HepG2 (cell line): ENCODE results near the gene FOXA1. TPM values are rescaled to one million over a fixed set of nuclear protein-coding genes. Genes with fewer than 3 reads are reported as not detected.
A peak's percentile ranks its signal among the peaks of the same experiment; 100 is the strongest.

Experiments used
- AGO2 ChIP-seq: fragments of 200-400 bp; formaldehyde crosslinking; optimal IDR thresholded peaks from 2 replicates; pipeline ENCODE3; 2017; ENCODE audit warnings: mild to moderate bottlenecking, low read depth, low read length, moderate library complexity
- E2F1 ChIP-seq: sonication (generic); formaldehyde crosslinking; IDR thresholded peaks from 2 replicates; pipeline ENCODE4 v1.5.0; 2020; ENCODE audit warnings: missing genetic modification reagents
- ELF1 ChIP-seq: sonication (generic); formaldehyde crosslinking; IDR thresholded peaks from 2 replicates; pipeline ENCODE4 v1.4.0; 2020; ENCODE audit warnings: missing genetic modification reagents
- EZH2 ChIP-seq: conservative IDR thresholded peaks from 2 replicates; pipeline ENCODE4 v1.6.1; 2012; ENCODE audit warnings: mild to moderate bottlenecking, low read depth, low read length, moderate library complexity
- HINFP ChIP-seq: sonication (generic); formaldehyde crosslinking; IDR thresholded peaks from 2 replicates; pipeline ENCODE4 v1.4.0; 2020; ENCODE audit warnings: low read depth, mild to moderate bottlenecking, missing genetic modification reagents
- HNRNPK ChIP-seq: fragments of 200-400 bp; formaldehyde crosslinking; IDR thresholded peaks from 2 replicates; pipeline ENCODE4 v1.6.1; 2018; ENCODE audit warnings: low read length, low read depth, moderate library complexity, mild to moderate bottlenecking; ENCODE audit not compliant: poor library complexity, severe bottlenecking
- IRX3 ChIP-seq: sonication (generic); formaldehyde crosslinking; IDR thresholded peaks from 2 replicates; pipeline ENCODE4 v1.8.1; 2023; ENCODE audit warnings: mild to moderate bottlenecking, low read depth, missing genetic modification reagents, borderline replicate concordance
- ISX ChIP-seq: sonication (generic); formaldehyde crosslinking; conservative IDR thresholded peaks from 2 replicates; pipeline ENCODE4 v1.5.0; 2020; ENCODE audit warnings: missing genetic modification reagents
- KMT2A ChIP-seq: sonication (generic); formaldehyde crosslinking; IDR thresholded peaks from 2 replicates; pipeline ENCODE4 v1.4.0; 2020; ENCODE audit warnings: missing genetic modification reagents
- MAFF ChIP-seq: IDR thresholded peaks from 2 replicates; pipeline ENCODE4 v1.6.1; 2011; ENCODE audit warnings: low read depth, low read length, improper control_type of control experiment
- MEF2D ChIP-seq: sonication (generic); formaldehyde crosslinking; IDR thresholded peaks from 2 replicates; pipeline ENCODE4 v1.5.1; 2020; ENCODE audit warnings: mild to moderate bottlenecking, missing genetic modification reagents
- NFE2 ChIP-seq: sonication (generic); formaldehyde crosslinking; IDR thresholded peaks from 2 replicates; pipeline ENCODE4 v1.4.0; 2020; ENCODE audit warnings: missing genetic modification reagents
- PHF5A ChIP-seq: IDR thresholded peaks from one replicate; pipeline ENCODE4 v1.6.1; 2018; ENCODE audit warnings: low read depth, missing genetic modification reagents; ENCODE audit not compliant: unreplicated experiment
- POGK ChIP-seq: sonication (generic); formaldehyde crosslinking; conservative IDR thresholded peaks from 2 replicates; pipeline ENCODE4 v1.8.0; 2022; ENCODE audit warnings: mild to moderate bottlenecking, moderate library complexity, missing genetic modification reagents
- STAT5B ChIP-seq: sonication (generic); formaldehyde crosslinking; IDR thresholded peaks from 2 replicates; pipeline ENCODE4 v1.4.0; 2020; ENCODE audit warnings: missing genetic modification reagents
- TFE3 ChIP-seq: IDR thresholded peaks from 2 replicates; pipeline ENCODE4 v1.6.1; 2016
- TGIF2 ChIP-seq: IDR thresholded peaks from 2 replicates; pipeline ENCODE4 v1.6.1; 2016; ENCODE audit warnings: control low read depth, missing compliant biosample characterization
- WIZ ChIP-seq: sonication (generic); formaldehyde crosslinking; IDR thresholded peaks from 2 replicates; pipeline ENCODE4 v1.5.1; 2020; ENCODE audit warnings: mild to moderate bottlenecking, missing genetic modification reagents
- ZBTB7A ChIP-seq: sonication (generic); formaldehyde crosslinking; IDR thresholded peaks from 2 replicates; pipeline ENCODE4 v1.8.0; 2022; ENCODE audit warnings: mild to moderate bottlenecking, missing genetic modification reagents
- ZNF354B ChIP-seq: sonication (generic); formaldehyde crosslinking; IDR thresholded peaks from 2 replicates; pipeline ENCODE4 v1.8.0; 2022; ENCODE audit warnings: mild to moderate bottlenecking, missing genetic modification reagents
- ZNF543 ChIP-seq: sonication (generic); formaldehyde crosslinking; IDR thresholded peaks from 2 replicates; pipeline ENCODE4 v1.4.0; 2020; ENCODE audit warnings: mild to moderate bottlenecking, missing genetic modification reagents
- ZNF550 ChIP-seq: sonication (generic); formaldehyde crosslinking; IDR thresholded peaks from 2 replicates; pipeline ENCODE4 v1.4.0; 2020; ENCODE audit warnings: mild to moderate bottlenecking, missing genetic modification reagents, borderline replicate concordance
- ZNF75D ChIP-seq: sonication (generic); formaldehyde crosslinking; IDR thresholded peaks from 2 replicates; pipeline ENCODE4 v1.8.1; 2023; ENCODE audit warnings: missing genetic modification reagents, mild to moderate bottlenecking, borderline replicate concordance
- polyA plus RNA-seq, 8 experiments: library from polyadenylated mRNA; depleted of rRNA in 3 of 8; stranded (reverse) in 7 of 8; unstranded in 1 of 8; fragments of >200 nt; fragmentation: Illumina TruSeq in 4 of 8; extraction: Trizol in 4 of 8; gene quantifications; 2 replicates each; pipeline versions ENCODE4 v1.2.1 to v1.2.3, GENCODE V29; 2011 to 2016; ENCODE audit warnings: low read depth in 4 of 8, missing spikeins in 1 of 8, mixed read lengths in 1 of 8; ENCODE audit not compliant: insufficient read depth in 1 of 8
- total RNA-seq, 5 experiments: library from RNA; depleted of rRNA; stranded (reverse); fragments of >200 nt; fragmentation: Illumina TruSeq; extraction: Trizol; gene quantifications; 2 replicates each; pipeline ENCODE4 v1.2.3, GENCODE V29; 2016; ENCODE audit warnings: low read depth in 1 of 5

FOXA1 gene
- total and polyA plus RNA-seq, 2 of the 13 experiments (the other 11 are each of a cell fraction or from before 2014, with no cell fraction given) = 43.4 to 58.6 TPM

- peak; percentile 86; the same call in 1 of the 2 replicates for TF ChIP-seq KMT2A (CRISPR knock-in tag)
- peak; percentile 40; the same call in 1 of the 2 replicates for TF ChIP-seq ZNF543 (CRISPR knock-in tag)
- TF ChIP-seq ISX = no peak
- no peak for TF ChIP-seq WIZ (CRISPR knock-in tag)
- TF ChIP-seq TFE3 = peak; percentile 42; the same call in 1 of the 2 replicates
- TF ChIP-seq NFE2 (CRISPR knock-in tag) = no peak
- TF ChIP-seq ELF1 = no peak
- peak; percentile 95 for TF ChIP-seq MEF2D (CRISPR knock-in tag)
- no peak for TF ChIP-seq HNRNPK
- TF ChIP-seq TGIF2 (CRISPR knock-in tag) = no peak
- no peak; the same call in 1 of the 2 replicates for TF ChIP-seq POGK
- no peak for TF ChIP-seq MAFF
- no peak for TF ChIP-seq EZH2
- TF ChIP-seq HINFP (CRISPR knock-in tag) = peak; percentile 59; the same call in 1 of the 2 replicates
- peak; percentile 81 for TF ChIP-seq E2F1
- TF ChIP-seq ZNF75D (CRISPR knock-in tag) = no peak
- TF ChIP-seq ZNF550 = peak; percentile 65; the same call in 1 of the 2 replicates
- no peak for TF ChIP-seq STAT5B (CRISPR knock-in tag)
- no peak for TF ChIP-seq PHF5A (CRISPR knock-in tag)
- peak; percentile 86; the same call in 1 of the 2 replicates for TF ChIP-seq IRX3
- TF ChIP-seq ZNF354B (CRISPR knock-in tag) = 0 out of 2 replicates have a peak, but pooled peaks have one; percentile 41
- no peak for TF ChIP-seq AGO2
- TF ChIP-seq ZBTB7A (CRISPR knock-in tag) = peak; percentile 75; the same call in 1 of the 2 replicates
Measured at GRCh38 chr14:37602605-37603453, 7.8 kb upstream of the FOXA1 start (continued).
